Trophoblast cell (in vitro differentiated cells and primary cell): ENCODE data around the gene PPARD.

ENCODE experiments used
- DNase-seq, 2 donors: peaks; one replicate each; pipeline ENCODE4 v3.0.0-alpha.2; 2016
- H2AFZ ChIP-seq: 2 replicates; pipeline ENCODE4 v1.6.1; 2013; ENCODE audit warnings: low read length, moderate library complexity, mild to moderate bottlenecking; ENCODE audit not compliant: insufficient read depth, poor library complexity
- H2AK5ac ChIP-seq: 2 replicates; pipeline ENCODE4 v1.6.1; 2013; ENCODE audit warnings: mild to moderate bottlenecking, low read length
- H2BK120ac ChIP-seq: 2 replicates; pipeline ENCODE4 v1.6.1; 2013; ENCODE audit warnings: low read length, mild to moderate bottlenecking, moderate library complexity; ENCODE audit not compliant: insufficient read depth, poor library complexity
- H2BK12ac ChIP-seq: 2 replicates; pipeline ENCODE4 v1.6.1; 2013; ENCODE audit warnings: mild to moderate bottlenecking, low read length, moderate library complexity
- H2BK5ac ChIP-seq: 2 replicates; pipeline ENCODE4 v1.6.1; 2013; ENCODE audit warnings: low read length, low read depth, moderate library complexity, mild to moderate bottlenecking; ENCODE audit not compliant: poor library complexity
- H3K14ac ChIP-seq: 2 replicates; pipeline ENCODE4 v1.6.1; 2013; ENCODE audit warnings: mild to moderate bottlenecking, low read length
- H3K18ac ChIP-seq: 2 replicates; pipeline ENCODE4 v1.6.1; 2013; ENCODE audit warnings: mild to moderate bottlenecking, low read length
- H3K23ac ChIP-seq: 2 replicates; pipeline ENCODE4 v1.6.1; 2013; ENCODE audit warnings: low read length
- H3K27ac ChIP-seq: 2 replicates; pipeline ENCODE4 v1.5.1; 2013; ENCODE audit warnings: low read depth, mild to moderate bottlenecking, inconsistent platforms, low read length, moderate library complexity
- H3K27me3 ChIP-seq: 2 replicates; pipeline ENCODE4 v1.6.1; 2013; ENCODE audit warnings: inconsistent platforms, mild to moderate bottlenecking, low read length, moderate library complexity; ENCODE audit not compliant: insufficient read depth
- H3K36me3 ChIP-seq, 2 experiments: 1 replicate in 1 of 2; 2 replicates in 1 of 2; pipeline ENCODE4 v1.6.1; 2013; ENCODE audit warnings: low read length in 2 of 2, mild to moderate bottlenecking in 2 of 2, moderate library complexity in 1 of 2; ENCODE audit not compliant: insufficient read depth in 2 of 2, control insufficient read depth in 1 of 2
- H3K4ac ChIP-seq: 2 replicates; pipeline ENCODE4 v1.6.1; 2013; ENCODE audit warnings: low read depth, mild to moderate bottlenecking, low read length, moderate library complexity
- H3K4me1 ChIP-seq, 2 experiments: 1 replicate in 1 of 2; 2 replicates in 1 of 2; pipeline ENCODE4 v1.6.1; 2013; ENCODE audit warnings: low read length in 2 of 2, mild to moderate bottlenecking in 2 of 2, moderate library complexity in 1 of 2; ENCODE audit not compliant: insufficient read depth in 2 of 2, control insufficient read depth in 1 of 2
- H3K4me2 ChIP-seq: 2 replicates; pipeline ENCODE4 v1.6.1; 2013; ENCODE audit warnings: inconsistent platforms, mild to moderate bottlenecking, low read length, moderate library complexity
- H3K4me3 ChIP-seq: 2 replicates; pipeline ENCODE4 v1.5.1; 2013; ENCODE audit warnings: mild to moderate bottlenecking, low read depth, low read length, inconsistent platforms
- H3K79me1 ChIP-seq: one replicate; pipeline ENCODE4 v1.6.1; 2013; ENCODE audit warnings: low read length
- H3K79me2 ChIP-seq: 2 replicates; pipeline ENCODE4 v1.6.1; 2013; ENCODE audit warnings: low read length, mild to moderate bottlenecking; ENCODE audit not compliant: control insufficient read depth, insufficient read depth, poor library complexity
- H3K9ac ChIP-seq: 2 replicates; pipeline ENCODE4 v1.6.1; 2013; ENCODE audit warnings: mild to moderate bottlenecking, low read length
- H3K9me3 ChIP-seq: 2 replicates; pipeline ENCODE4 v1.6.1; 2013; ENCODE audit warnings: low read depth, mild to moderate bottlenecking, control low read depth, inconsistent platforms, low read length; ENCODE audit not compliant: insufficient read depth
- H4K12ac ChIP-seq: 2 replicates; pipeline ENCODE4 v1.6.1; 2013; ENCODE audit warnings: low read depth, mild to moderate bottlenecking, low read length, moderate library complexity
- H4K8ac ChIP-seq: 2 replicates; pipeline ENCODE4 v1.6.1; 2013; ENCODE audit warnings: low read depth, mild to moderate bottlenecking, low read length, moderate library complexity
- H4K91ac ChIP-seq: one replicate; pipeline ENCODE4 v1.6.1; 2013; ENCODE audit warnings: low read depth, mild to moderate bottlenecking, low read length, moderate library complexity
- WGBS: extraction: QIAGEN DNeasy Blood & Tissue Kit; methylation state at CpG from one replicate; pipeline ENCODE4 v1.1.7; 2013; ENCODE audit warnings: missing lambda C conversion rate; ENCODE audit not compliant: insufficient read length, insufficient coverage; ENCODE audit errors: extremely low coverage; 5-methylcytosine and 5-hydroxymethylcytosine counted together

Gene PPARD

DNA sequence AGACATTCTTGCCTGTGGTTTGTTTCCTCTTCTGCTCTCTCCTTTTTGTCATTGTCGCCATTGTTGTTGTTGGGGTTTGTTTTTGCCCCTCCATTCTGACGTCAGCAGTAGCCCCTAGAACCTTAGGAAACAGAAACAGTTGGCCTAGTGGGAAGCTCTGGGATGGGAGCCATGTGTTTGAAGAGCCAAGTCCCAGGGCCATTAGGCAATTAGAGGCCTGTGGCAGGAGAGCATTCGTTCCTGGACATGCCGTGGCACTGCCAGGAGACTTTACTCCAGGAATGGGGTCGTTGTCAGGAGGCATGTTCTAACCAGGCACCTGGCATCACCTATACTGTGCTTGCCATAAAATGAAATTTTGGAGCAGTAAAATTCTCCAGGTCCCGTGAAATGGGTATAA is 39.7 kb downstream of the PPARD start:
- Histone ChIP-seq H2AK5ac (no peak overlapping the region), H3K27me3 (no peaks in the 10 kb centered on the region), H3K18ac (no peak overlapping the region), H3K9me3 (peaks cover 4% of the 10 kb centered on the region), H4K8ac (no peak overlapping the region), H3K79me1 (no peaks in the 10 kb centered on the region), H2AFZ (no peak overlapping the region), H2BK5ac (no peak overlapping the region), H3K79me2 (no peaks in the 10 kb centered on the region), H4K91ac (no peak overlapping the region), H3K4me3 (no peak overlapping the region), H3K36me3 (peaks cover 2 to 3% of the 10 kb centered on the region in 2 experiments), H3K4ac (no peak overlapping the region), H3K4me2 (no peak overlapping the region), H3K23ac (no peak overlapping the region), H4K12ac (no peak overlapping the region), H2BK12ac (no peak overlapping the region), H3K4me1 (peaks cover 0 to 2% of the 10 kb centered on the region in 2 experiments), H2BK120ac (no peak overlapping the region), H3K14ac (no peak overlapping the region), H3K9ac (no peak overlapping the region), H3K27ac (no peak overlapping the region)
- no CpG with 5 or more reads among the region's 6 CpGs for WGBS
- no peak for DNase-seq

DNA sequence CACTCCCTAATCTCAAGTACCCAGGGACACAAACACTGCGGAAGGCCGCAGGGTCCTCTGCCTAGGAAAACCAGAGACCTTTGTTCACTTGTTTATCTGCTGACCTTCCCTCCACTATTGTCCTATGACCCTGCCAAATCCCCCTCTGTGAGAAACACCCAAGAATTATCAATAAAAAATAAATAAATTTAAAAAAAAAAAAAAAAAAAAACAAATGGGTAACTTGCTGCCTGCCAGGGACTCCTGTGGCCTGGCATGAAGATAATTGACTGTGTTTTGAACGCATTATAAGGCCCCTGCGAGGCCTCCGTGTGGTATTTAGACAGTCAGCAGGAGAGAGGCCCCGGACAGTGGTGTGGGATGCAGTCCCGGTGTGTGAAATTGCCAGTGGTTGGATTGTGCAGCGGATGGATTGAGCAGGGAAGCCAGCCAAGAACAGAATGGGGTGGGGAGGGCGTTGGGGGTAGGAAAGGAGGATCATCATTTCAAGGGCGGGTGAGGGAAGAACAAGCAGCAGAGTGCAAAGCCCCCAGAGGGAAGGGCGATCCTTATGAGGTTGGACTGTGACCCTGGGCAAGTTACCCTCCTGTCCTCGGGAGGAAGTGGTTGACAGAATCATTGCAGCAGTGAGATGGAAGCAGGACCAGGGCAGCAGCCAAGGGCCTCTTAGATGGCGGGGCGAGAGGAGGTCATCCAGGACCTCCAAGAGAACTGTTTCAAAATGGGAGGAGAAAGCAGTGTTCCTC is 43.3 kb downstream of the PPARD start:
- no peak overlapping the region for H3K4ac ChIP-seq
- no peak overlapping the region for H3K14ac ChIP-seq
- H3K18ac ChIP-seq = no peak overlapping the region
- H3K9ac ChIP-seq = no peak overlapping the region
- H4K8ac ChIP-seq = no peak overlapping the region
- no peaks in the 10 kb centered on the region for H3K79me2 ChIP-seq
- H3K27ac ChIP-seq = no peak overlapping the region
- H3K4me2 ChIP-seq = no peak overlapping the region
- H2BK5ac ChIP-seq = no peak overlapping the region
- H3K9me3 ChIP-seq = peaks cover 6% of the 10 kb centered on the region
- no peak overlapping the region for H2AK5ac ChIP-seq
- H2BK120ac ChIP-seq = no peak overlapping the region
- no peak overlapping the region for H4K12ac ChIP-seq
- H2AFZ ChIP-seq = no peak overlapping the region
- no peak overlapping the region for H3K4me3 ChIP-seq
- DNase-seq = no peak
- H3K23ac ChIP-seq = no peak overlapping the region
- H3K79me1 ChIP-seq = no peaks in the 10 kb centered on the region
- H3K36me3 ChIP-seq = peaks cover 2 to 3% of the 10 kb centered on the region in 2 experiments
- H3K27me3 ChIP-seq = no peaks in the 10 kb centered on the region
- peaks cover 0 to 2% of the 10 kb centered on the region in 2 experiments for H3K4me1 ChIP-seq
- no CpG with 5 or more reads among the region's 14 CpGs for WGBS
- H4K91ac ChIP-seq = no peak overlapping the region
- no peak overlapping the region for H2BK12ac ChIP-seq

GRCh38 chr6:35386989-35387388 is 44.6 kb downstream of the PPARD start:
- no peak for DNase-seq
- Histone ChIP-seq H2BK5ac (no peak overlapping the region), H3K23ac (no peak overlapping the region), H3K9ac (no peak overlapping the region), H3K36me3 (peaks cover 2% of the 10 kb centered on the region in 2 experiments), H3K9me3 (peaks cover 6% of the 10 kb centered on the region), H3K4ac (no peak overlapping the region), H2BK120ac (no peak overlapping the region), H3K27me3 (no peaks in the 10 kb centered on the region), H3K4me1 (peaks cover 0 to 2% of the 10 kb centered on the region in 2 experiments), H4K91ac (no peak overlapping the region), H2AK5ac (no peak overlapping the region), H3K79me2 (no peaks in the 10 kb centered on the region), H3K4me3 (no peak overlapping the region), H4K8ac (no peak overlapping the region), H3K18ac (no peak overlapping the region), H3K27ac (no peak overlapping the region), H3K14ac (no peak overlapping the region), H2AFZ (no peak overlapping the region), H2BK12ac (no peak overlapping the region), H4K12ac (no peak overlapping the region), H3K79me1 (no peaks in the 10 kb centered on the region), H3K4me2 (no peak overlapping the region)
- no CpG with 5 or more reads among the region's 4 CpGs for WGBS

- Histone ChIP-seq H3K23ac (no peak overlapping the region), H3K9me3 (peaks cover 3% of the 10 kb centered on the region), H3K14ac (no peak overlapping the region), H4K91ac (no peak overlapping the region), H3K4me3 (no peak overlapping the region), H2AK5ac (no peak overlapping the region), H2BK120ac (no peak overlapping the region), H3K18ac (no peak overlapping the region), H3K4me2 (no peak overlapping the region), H3K27ac (no peak overlapping the region), H4K12ac (no peak overlapping the region), H2BK5ac (no peak overlapping the region), H2BK12ac (no peak overlapping the region), H3K79me1 (no peaks in the 10 kb centered on the region), H3K4me1 (peaks cover 0 to 2% of the 10 kb centered on the region in 2 experiments), H4K8ac (no peak overlapping the region), H3K27me3 (no peaks in the 10 kb centered on the region), H2AFZ (no peak overlapping the region), H3K79me2 (no peaks in the 10 kb centered on the region), H3K9ac (no peak overlapping the region), H3K36me3 (peaks cover 0 to 2% of the 10 kb centered on the region in 2 experiments), H3K4ac (no peak overlapping the region)
- DNase-seq = no peak
- WGBS = no CpG with 5 or more reads among the region's 5 CpGs
Measured at GRCh38 chr6:35388030-35388429, 45.7 kb downstream of the PPARD start.
